DOHH2 (cell line): ENCODE measurements around the gene ITPKA.

ENCODE experiments used
- H3F3A ChIP-seq: fragments of 200-600 bp; sonication (generic), shearing (Covaris generic); 2 replicates; pipeline ENCODE4 v1.6.0; 2016; ENCODE audit warnings: antibody characterized with exemption, mild to moderate bottlenecking; ENCODE audit not compliant: control insufficient read depth, insufficient read depth
- H3K27ac ChIP-seq: fragments of 200-600 bp; sonication (generic); 2 replicates; pipeline ENCODE4 v1.5.1; 2014; ENCODE audit warnings: low read depth, mild to moderate bottlenecking, low read length, moderate library complexity
- H3K27me3 ChIP-seq: fragments of 200-600 bp; sonication (generic); 2 replicates; pipeline ENCODE4 v1.6.1; 2014; ENCODE audit warnings: mild to moderate bottlenecking, low read length, mixed read lengths; ENCODE audit not compliant: control insufficient read depth
- H3K36me3 ChIP-seq: fragments of 200-600 bp; sonication (generic); 2 replicates; pipeline ENCODE4 v1.6.1; 2014; ENCODE audit warnings: mild to moderate bottlenecking, low read length, moderate library complexity, mixed read lengths; ENCODE audit not compliant: control insufficient read depth
- H3K4me1 ChIP-seq: fragments of 200-600 bp; sonication (generic); 2 replicates; pipeline ENCODE4 v1.6.1; 2014; ENCODE audit warnings: mild to moderate bottlenecking, low read length, mixed read lengths; ENCODE audit not compliant: control insufficient read depth
- H3K4me2 ChIP-seq: fragments of 200-600 bp; sonication (generic); 2 replicates; pipeline ENCODE4 v1.6.0; 2014; ENCODE audit warnings: mild to moderate bottlenecking, low read length, moderate library complexity
- H3K4me3 ChIP-seq: fragments of 200-600 bp; sonication (generic); 2 replicates; pipeline ENCODE4 v1.5.1; 2014; ENCODE audit warnings: mild to moderate bottlenecking, low read length, mixed read lengths
- H3K79me2 ChIP-seq: fragments of 200-600 bp; sonication (generic); 2 replicates; pipeline ENCODE4 v1.6.1; 2014; ENCODE audit warnings: mild to moderate bottlenecking, low read length, mixed read lengths; ENCODE audit not compliant: control insufficient read depth
- H3K9me2 ChIP-seq: fragments of 200-600 bp; sonication (generic); replicated peaks from 2 replicates; pipeline ENCODE4 v1.6.1; 2014; ENCODE audit warnings: mild to moderate bottlenecking, low read length, mixed read lengths; ENCODE audit not compliant: control insufficient read depth
- H3K9me3 ChIP-seq: fragments of 200-600 bp; sonication (generic); 2 replicates; pipeline ENCODE4 v1.6.1; 2014; ENCODE audit warnings: antibody characterized with exemption, low read length, mixed read lengths; ENCODE audit not compliant: control insufficient read depth, insufficient read depth
- H4K20me1 ChIP-seq: fragments of 200-600 bp; sonication (generic); 2 replicates; pipeline ENCODE4 v1.6.0; 2014; ENCODE audit warnings: low read depth, mild to moderate bottlenecking, antibody characterized with exemption, low read length, moderate library complexity; ENCODE audit not compliant: control insufficient read depth, insufficient read depth
- CTCF ChIP-seq: fragments of 200-600 bp; sonication (generic); IDR thresholded peaks from one replicate; pipeline ENCODE4 v1.5.1; 2014; ENCODE audit warnings: antibody characterized with exemption, mild to moderate bottlenecking, low read depth, low read length; ENCODE audit not compliant: poor library complexity, severe bottlenecking
- EZH2phosphoT487 ChIP-seq: fragments of 200-600 bp; sonication (generic); IDR thresholded peaks from 2 replicates; pipeline ENCODE4 v1.6.1; 2017; ENCODE audit warnings: borderline replicate concordance, mild to moderate bottlenecking, antibody characterized with exemption, low read length, moderate library complexity, mixed read lengths

Gene ITPKA

GRCh38 chr15:41490355-41490754 is 3.3 kb upstream of the ITPKA start:
- Histone ChIP-seq H3K9me3 (no peaks in the 10 kb centered on the region), H3K4me1 (peaks cover 27% of the 10 kb centered on the region), H3K27me3 (peaks cover 42% of the 10 kb centered on the region), H3K4me3 (no peak overlapping the region), H3K9me2 (no peaks in the 10 kb centered on the region), H3K79me2 (no peaks in the 10 kb centered on the region), H3F3A (no peaks in the 10 kb centered on the region), H3K36me3 (no peaks in the 10 kb centered on the region), H3K4me2 (no peak overlapping the region), H3K27ac (no peak overlapping the region), H4K20me1 (no peaks in the 10 kb centered on the region)
- TF ChIP-seq CTCF: no peak
- no peak for TF ChIP-seq EZH2phosphoT487

GRCh38 chr15:41491889-41492288 is 1.8 kb upstream of the ITPKA start:
- Histone ChIP-seq H3K4me1 (peaks cover 28% of the 10 kb centered on the region), H3K9me3 (no peaks in the 10 kb centered on the region), H3K27ac (no peak overlapping the region), H4K20me1 (no peaks in the 10 kb centered on the region), H3K9me2 (no peaks in the 10 kb centered on the region), H3F3A (no peaks in the 10 kb centered on the region), H3K4me3 (no peak overlapping the region), H3K36me3 (no peaks in the 10 kb centered on the region), H3K27me3 (peaks cover 58% of the 10 kb centered on the region), H3K4me2 (no peak overlapping the region), H3K79me2 (no peaks in the 10 kb centered on the region)
- no peak for TF ChIP-seq CTCF
- no peak for TF ChIP-seq EZH2phosphoT487

- Histone ChIP-seq H3K36me3 (no peaks in the 10 kb centered on the region), H3K27ac (no peak overlapping the region), H3F3A (no peaks in the 10 kb centered on the region), H3K4me3 (peak overlapping the region; percentile 81), H3K9me2 (no peaks in the 10 kb centered on the region), H3K79me2 (no peaks in the 10 kb centered on the region), H4K20me1 (no peaks in the 10 kb centered on the region), H3K4me2 (peak overlapping the region; percentile 97), H3K27me3 (peaks cover 60% of the 10 kb centered on the region), H3K4me1 (peaks cover 28% of the 10 kb centered on the region), H3K9me3 (no peaks in the 10 kb centered on the region)
- TF ChIP-seq CTCF (no peak), EZH2phosphoT487 (0 out of 2 replicates have a peak, but pooled peaks have one; percentile 26)
These were observed 973 bp upstream of the ITPKA start for GRCh38 chr15:41492597-41493204.

GRCh38 chr15:41493902-41494189 is 172 bp downstream of the ITPKA start:
- peak overlapping the region; percentile 81 for H3K4me3 ChIP-seq
- no peaks in the 10 kb centered on the region for H3K9me2 ChIP-seq
- H3K36me3 ChIP-seq: no peaks in the 10 kb centered on the region
- peak overlapping the region; percentile 97 for H3K4me2 ChIP-seq
- H3K27me3 ChIP-seq: peaks cover 67% of the 10 kb centered on the region
- H4K20me1 ChIP-seq: no peaks in the 10 kb centered on the region
- no peaks in the 10 kb centered on the region for H3K9me3 ChIP-seq
- H3K4me1 ChIP-seq: peaks cover 28% of the 10 kb centered on the region
- no peak overlapping the region for H3K27ac ChIP-seq
- H3K79me2 ChIP-seq: no peaks in the 10 kb centered on the region
- TF ChIP-seq EZH2phosphoT487 (no peak), CTCF (no peak)
- no peaks in the 10 kb centered on the region for H3F3A ChIP-seq
